ENCODE data around the gene SYNCRIP.
A peak's percentile ranks its signal among the peaks of the same experiment; 100 is the strongest.
"Not testable (repeated sequence)": the region's sequence is repeated elsewhere in the genome, so short reads cannot be mapped to it uniquely, and the experiment has no call there.

DNA sequence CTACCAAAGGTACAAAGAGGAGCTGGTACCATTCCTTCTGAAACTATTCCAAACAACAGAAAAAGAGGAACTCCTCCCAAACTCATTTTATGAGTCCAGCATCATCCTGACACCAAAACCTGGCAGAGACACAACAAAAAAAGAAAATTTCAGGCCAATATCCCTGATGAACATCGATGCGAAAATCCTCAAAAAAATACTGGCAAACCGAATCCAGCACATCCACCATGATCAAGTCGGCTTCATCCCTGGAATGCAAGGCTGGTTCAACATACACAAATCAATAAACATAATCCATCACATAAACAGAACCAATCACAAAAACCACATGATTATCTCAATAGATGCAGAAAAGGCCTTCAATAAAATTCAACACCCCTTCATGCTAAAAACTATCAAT, 59.9 kb downstream of the SYNCRIP start:
- TF ChIP-seq SPI1 (IDR thresholded peaks at IDR 0.05; ENCODE audit: borderline replicate concordance, low read depth), result peak; percentile 2; the same call in 1 of the 2 replicates
- TF ChIP-seq, protein P1, sequence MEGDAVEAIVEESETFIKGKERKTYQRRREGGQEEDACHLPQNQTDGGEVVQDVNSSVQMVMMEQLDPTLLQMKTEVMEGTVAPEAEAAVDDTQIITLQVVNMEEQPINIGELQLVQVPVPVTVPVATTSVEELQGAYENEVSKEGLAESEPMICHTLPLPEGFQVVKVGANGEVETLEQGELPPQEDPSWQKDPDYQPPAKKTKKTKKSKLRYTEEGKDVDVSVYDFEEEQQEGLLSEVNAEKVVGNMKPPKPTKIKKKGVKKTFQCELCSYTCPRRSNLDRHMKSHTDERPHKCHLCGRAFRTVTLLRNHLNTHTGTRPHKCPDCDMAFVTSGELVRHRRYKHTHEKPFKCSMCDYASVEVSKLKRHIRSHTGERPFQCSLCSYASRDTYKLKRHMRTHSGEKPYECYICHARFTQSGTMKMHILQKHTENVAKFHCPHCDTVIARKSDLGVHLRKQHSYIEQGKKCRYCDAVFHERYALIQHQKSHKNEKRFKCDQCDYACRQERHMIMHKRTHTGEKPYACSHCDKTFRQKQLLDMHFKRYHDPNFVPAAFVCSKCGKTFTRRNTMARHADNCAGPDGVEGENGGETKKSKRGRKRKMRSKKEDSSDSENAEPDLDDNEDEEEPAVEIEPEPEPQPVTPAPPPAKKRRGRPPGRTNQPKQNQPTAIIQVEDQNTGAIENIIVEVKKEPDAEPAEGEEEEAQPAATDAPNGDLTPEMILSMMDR (IDR thresholded peaks at IDR 0.05; ENCODE audit: insufficient read depth, low read length), result not testable (repeated sequence)
